ENCODE measurements around the gene C18orf32.

DNA sequence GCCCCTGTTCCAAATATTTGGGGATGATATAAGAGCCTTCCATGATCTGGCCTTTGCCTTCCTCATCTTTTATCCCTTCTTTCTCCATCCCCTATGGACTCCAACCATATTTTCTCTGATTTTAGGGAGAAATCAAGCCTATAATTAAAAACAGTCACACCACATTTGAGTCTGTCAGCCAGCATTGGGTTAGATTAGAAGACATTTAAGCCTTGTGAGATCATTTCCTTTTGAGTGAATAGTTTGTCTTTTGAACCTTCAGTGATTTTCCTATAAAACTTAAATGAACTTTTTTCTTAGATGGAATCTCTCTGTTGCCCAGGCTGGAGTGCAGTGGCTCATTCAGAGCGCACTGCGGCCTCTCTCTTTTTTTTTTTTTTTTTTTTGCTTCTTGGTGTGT, 7.6 kb upstream of the C18orf32 start:
- TF ChIP-seq POLR2AphosphoS5 (IDR thresholded peaks at IDR 0.05; ENCODE audit: low read depth, low read length) (no peak), REST (IDR thresholded peaks at IDR 0.05; ENCODE audit: insufficient read depth in 1 of 2, low read depth in 2 of 2, low read length in 2 of 2) (no peak), TAF1 (IDR thresholded peaks at IDR 0.05; ENCODE audit: borderline replicate concordance, insufficient read depth, low read length) (no peak), SIN3A (IDR thresholded peaks at IDR 0.05; ENCODE audit: borderline replicate concordance, insufficient read depth, low read length) (no peak), FOXP2 (optimal IDR thresholded peaks at IDR 0.05; ENCODE audit: borderline replicate concordance, extremely low read depth, extremely low read length, insufficient read depth) (no peak)

Measured in PFSK-1 (cell line).